GM12878 (cell line): ENCODE measurements around the gene PRRC2C.

Experiments used
- BHLHE40 ChIP-seq, 2 experiments: fragments of 450-650 bp in 1 of 2; IDR thresholded peaks; 2 replicates each; pipeline ENCODE4 v1.6.1; 2011 to 2017; ENCODE audit warnings: low read depth in 2 of 2, borderline replicate concordance in 1 of 2, improper control_type of control experiment in 1 of 2, low read length in 1 of 2, mild to moderate bottlenecking in 1 of 2
- CREB1 ChIP-seq: IDR thresholded peaks from 2 replicates; pipeline ENCODE4 v1.6.1; 2012; ENCODE audit warnings: low read depth, mild to moderate bottlenecking, inconsistent platforms
- CTCF ChIP-seq, 3 experiments: IDR thresholded peaks in 2 of 3; conservative IDR thresholded peaks in 1 of 3; 2 replicates each; pipeline ENCODE4 v1.5.1; 2011; ENCODE audit warnings: low read depth in 3 of 3, low read length in 3 of 3, mild to moderate bottlenecking in 3 of 3, control low read depth in 2 of 3, moderate library complexity in 2 of 3, inconsistent platforms in 1 of 3, mixed read lengths in 1 of 3; ENCODE audit not compliant: control insufficient read depth in 2 of 3, insufficient read depth in 1 of 3; ENCODE audit errors: extremely low read depth in 1 of 3
- EED ChIP-seq: sonication (generic); IDR thresholded peaks from 2 replicates; pipeline ENCODE4 v1.6.1; 2016; ENCODE audit warnings: antibody characterized with exemption, low read depth
- EZH2 ChIP-seq: IDR thresholded peaks from 2 replicates; pipeline ENCODE4 v1.6.1; 2012; ENCODE audit warnings: low read depth, mild to moderate bottlenecking, control low read depth, inconsistent platforms, low read length, borderline replicate concordance; ENCODE audit not compliant: control insufficient read depth
- FOXM1 ChIP-seq: IDR thresholded peaks from 2 replicates; pipeline ENCODE4 v1.6.1; 2012; ENCODE audit warnings: low read depth, mild to moderate bottlenecking, inconsistent platforms, low read length, moderate library complexity
- HDAC2 ChIP-seq: fragments of 200-600 bp; sonication (generic); IDR thresholded peaks from 2 replicates; pipeline ENCODE4 v1.6.1; 2017
- LARP7 ChIP-seq: fragments of 450-650 bp; IDR thresholded peaks from 2 replicates; pipeline ENCODE4 v1.6.1; 2017; ENCODE audit warnings: mild to moderate bottlenecking
- REST ChIP-seq: IDR thresholded peaks from 2 replicates; pipeline ENCODE4 v1.6.1; 2012; ENCODE audit warnings: mild to moderate bottlenecking, low read depth, low read length
- SRF ChIP-seq, 2 experiments: IDR thresholded peaks; 2 replicates each; pipeline ENCODE4 v1.6.1; 2011; ENCODE audit warnings: low read depth in 2 of 2, low read length in 2 of 2, mild to moderate bottlenecking in 1 of 2, moderate library complexity in 1 of 2
- TAF1 ChIP-seq: IDR thresholded peaks from 2 replicates; pipeline ENCODE4 v1.6.1; 2011; ENCODE audit warnings: mild to moderate bottlenecking, low read depth, low read length, borderline replicate concordance
- TCF12 ChIP-seq: IDR thresholded peaks from 2 replicates; pipeline ENCODE4 v1.6.1; 2011; ENCODE audit warnings: low read depth, mild to moderate bottlenecking, low read length
- USF2 ChIP-seq: IDR thresholded peaks from 2 replicates; pipeline ENCODE4 v1.6.1; 2011; ENCODE audit warnings: low read depth, low read length, improper control_type of control experiment, borderline replicate concordance

GRCh38 chr1:171581766-171582165 lies 96.4 kb downstream of the PRRC2C start:
- TF ChIP-seq HDAC2 = no peak
- no peak for TF ChIP-seq TAF1
- no peak for TF ChIP-seq EZH2
- TF ChIP-seq SRF (IDR thresholded peaks at IDR 0.05; ENCODE audit: low read depth in 2 of 2, low read length in 2 of 2) = no peak
- TF ChIP-seq USF2 = no peak
- TF ChIP-seq EED = no peak
- TF ChIP-seq CTCF (IDR thresholded peaks at IDR 0.05 in 2 of 3, conservative IDR thresholded peaks at IDR 0.05 in 1 of 3; ENCODE audit: control insufficient read depth in 2 of 3, extremely low read depth in 1 of 3, insufficient read depth in 1 of 3, low read depth in 3 of 3, low read length in 3 of 3) = no peak
- TF ChIP-seq FOXM1 = no peak
- TF ChIP-seq LARP7 = no peak
- TF ChIP-seq CREB1 = no peak
- TF ChIP-seq REST = no peak
- TF ChIP-seq TCF12 = no peak
- TF ChIP-seq BHLHE40 (IDR thresholded peaks at IDR 0.05; ENCODE audit: borderline replicate concordance in 1 of 2, low read depth in 2 of 2, low read length in 1 of 2) = no peak
